Activated CD8-positive, alpha-beta T cell treated with anti-CD3 and anti-CD28 coated beads for 36 hours (primary cell): ENCODE data around the gene TMEM236. TPM values are rescaled to one million over a fixed set of nuclear protein-coding genes. Genes with fewer than 3 reads are reported as not detected.
A peak's percentile ranks its signal among the peaks of the same experiment; 100 is the strongest.

Source experiments
- ATAC-seq: fragments of 200-7000 bp; cut with Tn5 transposase; one replicate; pipeline ENCODE4 v1.10.0; 2021; ENCODE audit warnings: mild to moderate bottlenecking, moderate library complexity
- CTCF ChIA-PET: fragments of 350-600 bp; sonication (Branson Sonifier 250); formaldehyde crosslinking; loops from one replicate; lab custom pipeline; 2021; ENCODE audit warnings: antibody characterized with exemption; lab: Charles Lee
- POLR2A ChIA-PET: fragments of 350-600 bp; sonication (Branson Sonifier 250); formaldehyde crosslinking; loops from one replicate; lab custom pipeline; 2021; ENCODE audit warnings: antibody characterized with exemption; lab: Charles Lee
- DNase-seq: peaks from one replicate; pipeline ENCODE4 v3.0.0-alpha.2; 2020
- H3K27ac Mint-ChIP-seq: one replicate; pipeline ENCODE4 v1.8.0; 2021; ENCODE audit warnings: mild to moderate bottlenecking, mixed read lengths
- H3K27me3 Mint-ChIP-seq: one replicate; pipeline ENCODE4 v1.8.0; 2021; ENCODE audit warnings: mixed read lengths
- H3K36me3 Mint-ChIP-seq: one replicate; pipeline ENCODE4 v1.8.0; 2021; ENCODE audit warnings: low read depth, mixed read lengths
- H3K4me1 Mint-ChIP-seq: one replicate; pipeline ENCODE4 v1.8.0; 2021; ENCODE audit warnings: low read depth, mixed read lengths
- H3K4me3 Mint-ChIP-seq: one replicate; pipeline ENCODE4 v1.8.0; 2021; ENCODE audit warnings: mild to moderate bottlenecking, moderate library complexity, mixed read lengths
- H3K9me3 Mint-ChIP-seq: one replicate; pipeline ENCODE4 v1.8.0; 2021; ENCODE audit warnings: mixed read lengths
- intact Hi-C: fragments of 100-400 bp; cut with micrococcal nuclease; formaldehyde crosslinking; loops from one replicate; pipeline ENCODE4 v1.10.0; 2022
- microRNA-seq: library from miRNA; unstranded; fragments of <30 nt; microRNA quantifications from one replicate; pipeline ENCODE4 v1.2.0, GENCODE V29; 2022; ENCODE audit warnings: borderline microRNAs expressed, borderline replicate concordance
- total RNA-seq, 2 experiments: library from RNA; stranded (reverse); gene quantifications; one replicate each; pipeline ENCODE4 v1.2.3, GENCODE V29; 2021
- TF ChIP-seq, protein P1 (sequence below): fragments of 200-600 bp; IDR thresholded peaks from one replicate; pipeline ENCODE4 v1.8.0; 2022; ENCODE audit warnings: antibody characterized with exemption, mild to moderate bottlenecking

The TMEM236 gene
- total RNA-seq, 2 experiments from 2014 or later = 0.11 to 0.16 TPM

DNA sequence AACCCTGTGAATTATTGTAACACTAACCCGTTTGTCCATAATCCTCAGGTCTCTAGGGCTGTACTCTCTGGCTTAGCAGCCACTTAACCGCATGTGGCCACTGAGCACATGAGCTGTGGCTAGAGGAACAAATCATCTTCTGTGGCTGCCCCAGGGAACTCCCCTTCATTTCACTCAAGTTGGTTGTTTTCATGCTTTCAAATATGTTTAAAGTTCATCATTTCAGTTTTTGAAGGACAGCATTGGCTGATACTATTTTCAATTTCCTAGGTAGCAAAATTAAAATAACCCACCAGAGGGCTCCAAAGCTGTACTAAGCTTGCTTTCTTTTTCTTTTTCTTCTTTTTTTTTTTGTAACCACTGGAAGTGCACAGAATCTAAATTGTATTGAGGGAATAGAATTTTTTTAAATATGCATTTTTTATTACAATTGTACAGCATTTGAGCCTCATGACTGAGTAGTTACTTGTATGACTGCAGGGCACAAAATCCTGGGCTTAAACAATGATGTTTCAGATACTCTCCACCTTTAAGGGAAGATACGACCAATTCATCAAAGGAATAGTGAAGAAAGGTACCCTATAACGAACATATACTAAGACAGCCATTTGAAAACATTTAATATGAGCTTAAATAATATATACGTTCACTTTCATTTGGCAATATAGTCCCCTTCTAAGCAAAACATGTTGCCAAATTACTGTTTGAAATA, 95.7 kb downstream of the TMEM236 start:
- Mint-ChIP-seq H3K36me3 (no peaks in the 10 kb centered on the region), H3K4me3 (no peak overlapping the region), H3K27me3 (peaks cover 3% of the 10 kb centered on the region), H3K4me1 (no peaks in the 10 kb centered on the region), H3K27ac (no peak overlapping the region), H3K9me3 (no peaks in the 10 kb centered on the region)
- DNase-seq (peak; percentile 17), ATAC-seq (no peak)
- POLR2A ChIA-PET = interaction anchor here (0.7 kb wide), 1 partner anchor 12 kb away, joined by 3 read pairs; no protein-coding TSS in a partner anchor
- CTCF ChIA-PET = interaction anchor here (0.9 to 2.0 kb wide), 7 partner anchors 9 to 257 kb away, joined by 3 to 4 read pairs (median 3); no protein-coding TSS in a partner anchor
- TF ChIP-seq, protein P1, sequence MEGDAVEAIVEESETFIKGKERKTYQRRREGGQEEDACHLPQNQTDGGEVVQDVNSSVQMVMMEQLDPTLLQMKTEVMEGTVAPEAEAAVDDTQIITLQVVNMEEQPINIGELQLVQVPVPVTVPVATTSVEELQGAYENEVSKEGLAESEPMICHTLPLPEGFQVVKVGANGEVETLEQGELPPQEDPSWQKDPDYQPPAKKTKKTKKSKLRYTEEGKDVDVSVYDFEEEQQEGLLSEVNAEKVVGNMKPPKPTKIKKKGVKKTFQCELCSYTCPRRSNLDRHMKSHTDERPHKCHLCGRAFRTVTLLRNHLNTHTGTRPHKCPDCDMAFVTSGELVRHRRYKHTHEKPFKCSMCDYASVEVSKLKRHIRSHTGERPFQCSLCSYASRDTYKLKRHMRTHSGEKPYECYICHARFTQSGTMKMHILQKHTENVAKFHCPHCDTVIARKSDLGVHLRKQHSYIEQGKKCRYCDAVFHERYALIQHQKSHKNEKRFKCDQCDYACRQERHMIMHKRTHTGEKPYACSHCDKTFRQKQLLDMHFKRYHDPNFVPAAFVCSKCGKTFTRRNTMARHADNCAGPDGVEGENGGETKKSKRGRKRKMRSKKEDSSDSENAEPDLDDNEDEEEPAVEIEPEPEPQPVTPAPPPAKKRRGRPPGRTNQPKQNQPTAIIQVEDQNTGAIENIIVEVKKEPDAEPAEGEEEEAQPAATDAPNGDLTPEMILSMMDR = peak; percentile 21
- intact Hi-C loops = no loop called here

DNA sequence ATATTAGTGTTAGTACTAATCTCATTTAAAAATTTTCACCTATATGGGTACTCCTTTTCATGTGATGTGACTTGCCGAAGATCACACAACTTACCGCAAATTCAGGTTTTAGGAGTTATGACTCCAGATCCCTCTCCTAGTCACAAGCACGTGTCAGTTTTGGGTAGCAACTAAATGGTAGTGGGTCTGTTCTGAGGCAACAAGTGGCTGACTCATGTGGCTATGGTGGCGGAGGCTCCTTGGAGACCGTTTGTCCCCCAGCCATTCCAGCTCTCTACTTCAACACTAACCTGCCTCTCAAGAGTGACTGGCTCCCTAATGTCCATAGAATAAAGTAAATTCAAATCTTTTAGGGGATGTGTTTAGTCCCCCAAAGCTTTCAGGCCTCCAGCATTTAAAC, 96.6 kb downstream of the TMEM236 start:
- ATAC-seq (no peak), DNase-seq (no peak)
- Mint-ChIP-seq H3K36me3 (no peaks in the 10 kb centered on the region), H3K4me1 (no peaks in the 10 kb centered on the region), H3K27me3 (peaks cover 3% of the 10 kb centered on the region), H3K4me3 (no peak overlapping the region), H3K27ac (no peak overlapping the region), H3K9me3 (no peaks in the 10 kb centered on the region)
- CTCF ChIA-PET = interaction anchor here (0.9 to 2.0 kb wide), 7 partner anchors 10 to 256 kb away, joined by 3 to 4 read pairs (median 3); no protein-coding TSS in a partner anchor
- intact Hi-C loops = no loop called here
- POLR2A ChIA-PET = no interaction called here
- TF ChIP-seq, protein P1 = no peak

Small RNA genes within 50 kb of the gene (microRNA-seq; reads per million reads assigned to microRNA genes)
- gene MIR511 = not detected

Other genes starting within 250 kb of the TMEM236 start
- 1 to 10 TPM; 2.6 to 2.8 TPM for gene HACD1, start 134.8 kb upstream of the TMEM236 start, total RNA-seq
- 10 to 100 TPM; 21.6 to 24.5 TPM for gene STAM, start 108.0 kb upstream of the TMEM236 start, total RNA-seq
- gene MRC1, start 57.1 kb downstream of the TMEM236 start, total RNA-seq = not detected
- gene SLC39A12, start 199.7 kb downstream of the TMEM236 start, total RNA-seq = not detected